Measurements from ENCODE around the gene SLC17A9.
A peak's percentile ranks its signal among the peaks of the same experiment; 100 is the strongest.

Gene SLC17A9

GRCh38 chr20:63006540-63007359, 54.2 kb downstream of the SLC17A9 start, which contains the start of gene BHLHE23:
TSS of gene BHLHE23 (minus strand) at chr20:63006964. CDS start at chr20:63006774, 190 bp downstream.
- peaks cover 68 to 100% (median 72%) of the 10 kb centered on the region in 11 experiments for H3K27me3 ChIP-seq
- H3K4me1 ChIP-seq = peaks cover 37 to 98% (median 94%) of the 10 kb centered on the region in 10 experiments
- H3K9ac ChIP-seq = peak within 1 kb of the TSS in 10 of 11 experiments; percentile 32 to 73 (median 50); a peak in 18 of 22 replicates
- H3K27ac ChIP-seq = 0 out of 22 replicates have a peak within 1 kb of the TSS, but pooled peaks of 2 of the 11 experiments have one; percentile 7 to 34
- no peak for TF ChIP-seq Cebpa-rat (IDR thresholded peaks at IDR 0.05)
- peaks cover 0 to 74% (median 47%) of the 10 kb centered on the region in 11 experiments; a peak in 20 of 22 replicates for H4K20me1 ChIP-seq
- H3K4me3 ChIP-seq = peak within 1 kb of the TSS; percentile 45 to 69 (median 60)
- no peaks in the 10 kb centered on the region for H3K36me3 ChIP-seq
- no peaks in the 10 kb centered on the region for H3K9me3 ChIP-seq (replicated peaks in 1 of 11)
- peak within 1 kb of the TSS; percentile 75 to 100 (median 98) for H3K4me2 ChIP-seq

GRCh38 chr20:63007360-63007645, 54.8 kb downstream of the SLC17A9 start:
- Histone ChIP-seq H3K27ac (0 out of 22 replicates have a peak overlapping the region, but pooled peaks of 2 of the 11 experiments have one; percentile 7 to 34), H3K4me2 (peak overlapping the region; percentile 75 to 100 (median 98)), H3K27me3 (peaks cover 66 to 97% (median 67%) of the 10 kb centered on the region in 11 experiments), H3K4me3 (peak overlapping the region; percentile 45 to 69 (median 60)), H3K4me1 (peaks cover 37 to 98% (median 94%) of the 10 kb centered on the region in 10 experiments), H3K36me3 (no peaks in the 10 kb centered on the region), H3K9ac (peak overlapping the region in 8 of 11 experiments; percentile 32 to 73 (median 59); a peak in 16 of 22 replicates), H3K9me3 (replicated peaks in 1 of 11) (no peaks in the 10 kb centered on the region), H4K20me1 (peaks cover 0 to 73% (median 47%) of the 10 kb centered on the region in 11 experiments; a peak in 20 of 22 replicates)
- no peak for TF ChIP-seq Cebpa-rat (IDR thresholded peaks at IDR 0.05)

GRCh38 chr20:63007646-63008488, 55.4 kb downstream of the SLC17A9 start:
- peaks cover 3 to 5% (median 4%) of the 10 kb centered on the region in 11 experiments; a peak in 20 of 22 replicates for H3K9me3 ChIP-seq (replicated peaks in 1 of 11)
- peaks cover 61 to 97% (median 64%) of the 10 kb centered on the region in 11 experiments for H3K27me3 ChIP-seq
- no peaks in the 10 kb centered on the region for H3K36me3 ChIP-seq
- H3K4me2 ChIP-seq = peak overlapping the region; percentile 75 to 100 (median 98)
- peak overlapping the region in 7 of 10 experiments; percentile 58 to 69 (median 61); a peak in 11 of 20 replicates for H3K4me3 ChIP-seq
- H3K27ac ChIP-seq = no peak overlapping the region
- no peak for TF ChIP-seq Cebpa-rat (IDR thresholded peaks at IDR 0.05)
- H3K9ac ChIP-seq = peak overlapping the region in 4 of 11 experiments; percentile 67 to 73 (median 70); a peak in 7 of 22 replicates
- peaks cover 37 to 98% (median 95%) of the 10 kb centered on the region in 10 experiments for H3K4me1 ChIP-seq
- peaks cover 0 to 67% (median 47%) of the 10 kb centered on the region in 11 experiments; a peak in 20 of 22 replicates for H4K20me1 ChIP-seq

GRCh38 chr20:63008541-63009044, 56.1 kb downstream of the SLC17A9 start:
- Histone ChIP-seq H3K27me3 (peaks cover 57 to 97% (median 64%) of the 10 kb centered on the region in 11 experiments), H3K9me3 (replicated peaks in 1 of 11) (peaks cover 11 to 12% (median 11%) of the 10 kb centered on the region in 11 experiments), H3K36me3 (no peaks in the 10 kb centered on the region), H3K4me1 (peaks cover 37 to 92% (median 89%) of the 10 kb centered on the region in 10 experiments), H3K27ac (no peak overlapping the region), H3K4me3 (peak overlapping the region in 4 of 10 experiments; percentile 3 to 62 (median 42); a peak in 4 of 20 replicates), H3K9ac (peak overlapping the region in 3 of 11 experiments; percentile 23 to 51 (median 36); a peak in 4 of 22 replicates), H4K20me1 (peaks cover 0 to 61% (median 46%) of the 10 kb centered on the region in 11 experiments; a peak in 20 of 22 replicates), H3K4me2 (peak overlapping the region; percentile 90 to 100 (median 97))
- TF ChIP-seq Cebpa-rat (IDR thresholded peaks at IDR 0.05) = no peak

GRCh38 chr20:63009045-63009961, 56.8 kb downstream of the SLC17A9 start:
- Histone ChIP-seq H3K4me1 (peaks cover 37 to 86% (median 84%) of the 10 kb centered on the region in 10 experiments), H3K27me3 (peaks cover 57 to 97% (median 64%) of the 10 kb centered on the region in 11 experiments), H3K9ac (peak overlapping the region in 5 of 11 experiments; percentile 2 to 70 (median 64); a peak in 9 of 22 replicates), H4K20me1 (peaks cover 0 to 58% (median 43%) of the 10 kb centered on the region in 11 experiments; a peak in 20 of 22 replicates), H3K36me3 (peaks cover 0 to 2% (median 0%) of the 10 kb centered on the region in 11 experiments; a peak in 1 of 22 replicates), H3K27ac (peak overlapping the region in 3 of 11 experiments; percentile 4 to 61 (median 59); a peak in 5 of 22 replicates), H3K9me3 (replicated peaks in 1 of 11) (peaks cover 18 to 19% (median 18%) of the 10 kb centered on the region in 11 experiments), H3K4me3 (peak overlapping the region in 9 of 10 experiments; percentile 27 to 62 (median 51); a peak in 15 of 20 replicates), H3K4me2 (peak overlapping the region; percentile 90 to 100 (median 97))
- TF ChIP-seq Cebpa-rat (IDR thresholded peaks at IDR 0.05) = no peak

GRCh38 chr20:63009988-63010769, 57.7 kb downstream of the SLC17A9 start:
- peaks cover 0 to 50% (median 35%) of the 10 kb centered on the region in 11 experiments; a peak in 20 of 22 replicates for H4K20me1 ChIP-seq
- H3K4me1 ChIP-seq = peaks cover 30 to 82% (median 80%) of the 10 kb centered on the region in 10 experiments
- H3K9me3 ChIP-seq (replicated peaks in 1 of 11) = peaks cover 18 to 27% (median 20%) of the 10 kb centered on the region in 11 experiments
- H3K4me3 ChIP-seq = peak overlapping the region; percentile 36 to 62 (median 50)
- H3K27ac ChIP-seq = peak overlapping the region in 3 of 11 experiments; percentile 11 to 72 (median 59); a peak in 5 of 22 replicates
- peak overlapping the region in 6 of 11 experiments; percentile 25 to 70 (median 55); a peak in 11 of 22 replicates for H3K9ac ChIP-seq
- H3K4me2 ChIP-seq = peak overlapping the region; percentile 90 to 100 (median 97)
- H3K27me3 ChIP-seq = peaks cover 57 to 97% (median 64%) of the 10 kb centered on the region in 11 experiments
- TF ChIP-seq Cebpa-rat (IDR thresholded peaks at IDR 0.05) = no peak
- H3K36me3 ChIP-seq = peaks cover 0 to 2% (median 0%) of the 10 kb centered on the region in 11 experiments; a peak in 1 of 22 replicates
